GM19468 (cell line): ENCODE data around the gene SPEG.
A peak's percentile ranks its signal among the peaks of the same experiment; 100 is the strongest.

Experiments used
- ATAC-seq: cut with Tn5 transposase; IDR thresholded peaks from one replicate; pipeline ENCODE4 v1.9.1; 2021; ENCODE audit warnings: mild to moderate bottlenecking, moderate library complexity, moderate number of reproducible peaks; ENCODE audit not compliant: unreplicated experiment; ENCODE audit errors: extremely low read depth

Gene SPEG

DNA sequence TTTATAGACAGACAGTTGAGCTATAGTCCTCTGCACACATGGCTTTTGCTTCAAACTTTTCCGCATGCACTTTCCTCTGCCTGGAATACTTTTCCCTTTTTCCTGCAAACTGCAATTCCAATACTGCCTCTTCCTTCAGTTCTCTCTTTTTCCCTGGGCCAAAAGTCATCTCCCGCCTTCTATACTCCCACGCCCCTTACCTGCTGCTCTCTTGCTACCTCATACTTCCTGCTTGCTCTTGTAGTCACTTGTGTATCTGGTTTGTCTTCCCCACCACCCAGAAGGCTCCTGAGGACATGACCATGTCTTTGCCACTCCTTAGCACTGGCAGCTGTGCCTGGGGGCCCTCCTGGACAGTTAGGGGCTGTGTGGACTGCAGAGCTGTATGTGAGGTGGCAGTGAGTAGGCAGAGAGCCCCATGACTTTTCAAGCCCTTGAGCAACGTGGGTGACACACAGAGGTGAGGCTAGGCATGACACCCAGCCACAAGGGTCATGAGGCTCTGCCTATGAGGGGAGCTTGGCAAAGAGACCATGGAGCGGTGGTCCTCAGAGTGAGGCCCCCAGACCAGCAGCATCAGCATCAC is 23.2 kb downstream of the SPEG start:
- ATAC-seq: peak; percentile 50

DNA sequence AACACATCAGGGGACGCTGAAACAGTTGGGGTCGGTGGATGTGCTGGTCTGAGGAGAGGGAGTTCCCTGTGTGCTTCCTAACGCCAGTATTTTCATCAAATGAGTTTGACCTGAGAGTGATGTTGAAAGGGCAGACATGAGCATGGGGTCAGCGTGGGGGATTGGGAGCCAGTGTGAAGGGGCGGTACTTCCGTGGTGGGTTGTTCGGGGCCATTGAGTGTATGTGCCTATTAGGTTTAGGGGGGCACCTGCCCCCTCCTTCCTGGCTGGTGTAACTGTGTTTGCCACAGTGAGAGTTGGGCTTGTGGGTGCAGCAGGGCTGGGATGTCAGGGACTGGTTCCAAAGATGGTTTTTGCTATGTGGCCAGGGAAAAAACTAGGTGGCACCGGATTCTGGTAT is 24.4 kb downstream of the SPEG start:
- no peak for ATAC-seq

DNA sequence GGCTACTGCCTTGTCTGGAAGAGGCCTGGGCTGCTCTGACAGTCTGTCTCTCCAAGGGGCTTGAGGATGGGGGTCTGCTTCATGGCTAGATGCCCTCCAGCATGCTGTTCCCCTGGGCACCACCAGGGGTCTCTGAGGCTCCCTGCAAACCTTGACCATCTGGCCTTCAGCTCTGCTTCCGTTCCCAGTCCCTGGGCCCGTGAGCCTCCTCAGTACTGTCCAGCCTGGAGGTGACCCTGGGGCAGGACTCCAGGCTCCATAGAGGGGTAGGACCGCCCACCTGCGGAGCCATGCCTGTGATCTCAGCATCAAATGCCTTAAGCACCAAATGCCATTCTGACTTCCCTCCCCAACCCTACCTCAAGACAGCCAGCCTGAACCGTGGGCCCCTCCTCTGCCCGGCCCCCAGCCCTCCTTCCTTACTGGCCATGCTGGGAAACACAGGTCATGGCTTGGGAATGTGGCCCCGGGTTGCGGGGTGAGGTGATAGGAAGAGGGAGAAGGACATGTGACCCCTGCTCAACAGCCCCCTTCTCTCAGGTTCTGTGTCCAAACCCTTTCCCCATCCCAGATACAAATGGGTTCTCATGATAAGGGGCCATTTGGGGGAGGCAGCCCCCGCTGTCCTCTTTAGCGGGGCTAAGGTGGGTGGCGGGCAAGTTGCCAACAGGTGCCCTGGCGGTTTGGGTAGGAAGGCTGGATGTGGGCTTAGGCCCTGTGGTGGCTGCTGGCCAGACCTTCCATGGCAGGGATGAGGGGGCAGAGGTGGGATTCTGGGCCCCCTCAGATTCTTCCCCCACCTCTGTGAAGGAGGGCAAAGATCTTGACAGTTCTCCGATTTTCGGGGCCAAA is 25.0 kb downstream of the SPEG start:
- peak; percentile 70 for ATAC-seq

DNA sequence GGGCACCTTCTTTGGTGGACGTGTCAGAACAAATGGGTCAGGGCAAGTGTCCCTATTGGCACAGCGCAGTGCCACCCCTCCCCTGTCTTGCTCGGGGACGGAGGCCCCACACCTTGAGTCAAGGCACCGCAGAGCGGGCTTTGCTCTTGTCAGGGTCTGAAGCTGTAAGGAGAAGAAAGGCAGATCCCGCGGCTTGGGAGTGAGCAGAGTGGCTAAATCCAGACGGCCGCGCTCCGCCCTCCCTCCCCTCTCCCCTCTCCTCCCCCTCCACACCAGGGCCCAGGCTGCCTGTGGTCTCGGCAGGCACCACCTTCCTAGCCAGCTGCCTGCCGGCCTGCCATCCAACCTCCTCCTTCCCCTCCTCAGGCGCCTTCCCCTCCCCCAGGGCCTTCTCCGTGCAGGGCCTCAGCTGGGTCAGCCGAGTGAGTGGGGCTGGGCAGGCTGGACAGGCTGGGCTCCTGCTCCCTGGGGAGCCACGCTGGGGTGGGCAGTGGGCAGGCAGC is 25.8 kb downstream of the SPEG start:
- no peak for ATAC-seq

DNA sequence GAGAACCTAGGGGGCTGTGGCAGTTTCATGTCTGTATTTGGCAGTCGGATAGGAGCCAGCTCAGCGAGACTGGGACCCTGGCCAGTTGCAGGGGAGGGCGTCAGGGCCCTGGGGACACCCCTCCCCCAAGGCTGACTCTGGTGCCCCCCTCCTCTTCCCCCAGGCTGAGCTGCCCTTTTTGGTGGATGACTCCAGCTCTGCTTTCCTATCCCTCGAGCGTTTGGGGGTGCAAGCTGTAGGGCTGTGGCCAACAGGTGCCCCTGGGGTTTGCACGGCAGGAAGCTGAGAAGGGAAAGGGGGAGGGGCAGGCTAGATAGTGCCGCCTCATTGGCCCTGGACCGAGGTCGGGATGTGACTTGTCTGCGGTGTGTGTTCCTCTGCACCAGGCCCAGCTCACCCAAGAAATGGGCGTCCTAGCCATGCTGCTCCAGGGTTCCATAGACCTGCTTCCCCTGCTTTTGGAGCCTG is 26.4 kb downstream of the SPEG start:
- no peak for ATAC-seq

DNA sequence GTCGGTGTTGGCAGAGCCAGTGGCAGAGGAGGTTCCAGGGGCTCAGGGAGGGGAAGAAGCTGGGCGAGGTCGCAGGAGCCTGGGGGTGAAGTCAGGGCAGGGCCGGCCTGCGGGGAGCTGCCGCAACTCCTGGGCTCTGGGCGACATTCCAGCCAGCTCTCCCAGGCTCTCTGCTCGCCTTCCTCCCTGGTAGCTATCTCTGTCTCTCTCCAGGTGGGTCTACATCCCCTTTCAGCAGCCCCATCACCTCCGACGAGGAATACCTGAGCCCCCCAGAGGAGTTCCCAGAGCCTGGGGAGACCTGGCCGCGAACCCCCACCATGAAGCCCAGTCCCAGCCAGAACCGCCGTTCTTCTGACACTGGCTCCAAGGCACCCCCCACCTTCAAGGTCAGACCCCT is 27.0 kb downstream of the SPEG start:
- no peak for ATAC-seq

DNA sequence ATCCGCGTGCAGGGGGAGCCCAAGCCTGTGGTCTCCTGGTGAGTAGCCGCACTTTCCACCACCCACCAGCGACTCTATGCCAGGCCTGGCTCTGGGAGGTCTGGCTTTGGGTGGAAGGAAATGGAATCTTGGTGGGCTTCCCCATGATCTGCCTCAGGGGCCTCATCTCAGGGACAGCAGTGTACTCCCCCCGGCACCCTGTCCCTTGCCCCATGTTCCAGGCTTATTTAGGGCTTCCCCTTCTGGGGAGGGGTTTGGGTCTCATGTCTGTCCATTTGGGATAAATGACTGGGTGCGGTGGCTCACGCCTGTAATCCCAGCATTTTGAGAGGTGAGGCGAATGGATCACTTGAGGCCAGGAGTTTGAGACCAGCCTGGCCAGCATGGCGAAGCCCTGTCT is 27.7 kb downstream of the SPEG start:
- ATAC-seq: no peak

DNA sequence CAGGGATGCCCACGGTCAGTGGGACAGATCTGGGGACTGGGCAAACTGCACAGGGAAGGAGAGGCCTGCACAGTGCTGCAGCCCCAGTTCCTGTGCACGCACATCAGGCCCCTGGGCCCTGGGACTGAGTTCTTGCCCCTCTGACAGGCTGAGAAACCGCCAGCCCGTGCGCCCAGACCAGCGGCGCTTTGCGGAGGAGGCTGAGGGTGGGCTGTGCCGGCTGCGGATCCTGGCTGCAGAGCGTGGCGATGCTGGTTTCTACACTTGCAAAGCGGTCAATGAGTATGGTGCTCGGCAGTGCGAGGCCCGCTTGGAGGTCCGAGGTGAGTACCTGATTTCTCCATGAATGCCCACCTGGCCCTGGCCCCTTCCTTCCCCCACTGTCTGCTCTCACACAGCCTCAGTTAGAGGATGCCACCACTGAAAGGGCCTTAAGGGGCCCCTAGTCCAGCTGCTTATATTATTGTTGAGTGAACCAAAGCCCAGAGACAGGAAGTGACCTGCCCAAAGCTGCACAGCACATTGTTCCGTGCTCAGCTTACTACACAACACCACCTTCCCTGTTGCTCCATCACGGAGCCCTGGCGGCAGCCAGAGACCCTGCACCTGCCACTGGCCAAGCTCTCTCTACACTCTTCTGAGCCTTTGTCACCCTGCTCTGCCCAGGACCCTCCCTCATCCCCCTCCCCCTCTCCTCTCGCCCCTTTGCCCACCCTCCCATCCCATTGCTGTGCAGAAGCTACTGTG is 29.8 kb downstream of the SPEG start:
- no peak for ATAC-seq

DNA sequence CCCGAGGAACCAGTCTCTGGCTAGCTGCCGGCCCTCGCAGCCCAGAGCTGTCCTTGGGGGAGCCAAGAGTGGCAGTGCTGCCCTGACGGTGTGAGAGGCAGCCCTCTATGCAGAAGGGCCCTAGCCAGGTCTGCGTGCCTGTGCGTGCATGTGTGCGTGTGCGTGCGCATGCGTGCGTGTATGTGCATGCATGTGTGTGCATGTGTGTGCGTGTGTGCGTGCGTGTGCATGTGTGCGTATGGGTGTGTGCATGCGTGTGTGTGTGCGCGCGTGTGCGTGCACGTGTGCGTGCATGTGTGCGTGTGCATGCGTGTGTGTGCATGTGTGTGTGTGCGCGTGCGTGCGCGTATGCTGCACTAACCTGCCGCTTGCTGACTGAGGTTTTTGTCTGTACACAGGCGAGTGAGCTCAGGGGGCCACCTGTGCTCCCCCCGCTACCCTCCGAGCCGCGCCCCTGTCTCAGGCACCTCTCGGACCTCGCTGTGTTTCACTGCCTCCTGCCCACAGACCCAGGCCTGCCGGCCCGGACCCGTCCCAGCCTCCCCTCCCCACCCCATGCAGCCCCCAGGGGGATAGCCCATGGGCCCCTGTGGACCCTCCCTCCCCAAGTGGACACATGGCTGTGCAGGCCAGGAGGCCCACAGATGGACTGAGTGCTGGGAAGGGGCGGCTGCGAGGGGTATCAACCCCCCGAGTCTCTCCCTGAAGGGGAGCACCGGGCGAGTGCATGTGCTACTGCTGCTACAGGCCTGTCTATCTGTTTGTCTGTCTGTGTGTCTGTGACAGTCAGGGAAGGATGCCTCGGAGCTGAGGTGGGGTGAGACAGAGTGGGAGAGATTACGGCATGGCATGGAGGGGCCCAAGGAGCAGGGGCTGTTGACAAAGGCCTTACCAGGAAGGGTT is 31.3 kb downstream of the SPEG start:
- ATAC-seq: no peak

DNA sequence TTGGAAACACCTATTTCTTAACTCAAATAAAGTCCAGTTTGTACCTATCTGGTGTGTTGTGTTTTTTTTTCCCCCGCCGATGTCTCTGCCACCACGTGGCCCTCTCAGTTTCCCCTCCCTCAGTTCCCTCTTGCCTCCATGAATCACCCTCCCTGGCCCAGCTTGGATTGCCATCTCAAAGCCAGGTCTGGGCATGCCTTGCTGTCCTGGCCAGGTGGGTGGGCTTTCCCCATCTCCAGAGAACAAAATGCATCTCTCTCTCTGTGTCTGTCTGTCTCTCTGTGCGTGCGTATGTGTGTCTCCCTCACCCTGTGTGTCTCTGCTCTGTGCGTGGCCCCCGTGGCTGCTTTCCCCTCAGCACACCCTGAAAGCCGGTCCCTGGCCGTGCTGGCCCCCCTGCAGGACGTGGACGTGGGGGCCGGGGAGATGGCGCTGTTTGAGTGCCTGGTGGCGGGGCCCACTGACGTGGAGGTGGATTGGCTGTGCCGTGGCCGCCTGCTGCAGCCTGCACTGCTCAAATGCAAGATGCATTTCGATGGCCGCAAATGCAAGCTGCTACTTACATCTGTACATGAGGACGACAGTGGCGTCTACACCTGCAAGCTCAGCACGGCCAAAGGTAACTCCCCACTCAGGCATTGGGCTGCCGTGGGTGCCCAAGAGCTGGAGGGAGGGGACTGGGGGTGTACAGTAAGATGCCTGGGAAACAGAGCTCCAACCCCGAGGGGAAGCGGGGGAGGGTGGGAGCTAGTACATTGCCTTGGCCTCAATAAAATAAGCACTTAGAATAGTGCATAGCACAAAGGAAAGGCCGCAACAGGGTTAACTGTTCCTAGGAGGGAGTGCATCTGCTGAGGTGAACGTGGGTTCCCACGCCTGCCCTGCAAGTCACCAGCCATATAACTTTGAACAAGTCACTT is 32.4 kb downstream of the SPEG start:
- no peak for ATAC-seq

DNA sequence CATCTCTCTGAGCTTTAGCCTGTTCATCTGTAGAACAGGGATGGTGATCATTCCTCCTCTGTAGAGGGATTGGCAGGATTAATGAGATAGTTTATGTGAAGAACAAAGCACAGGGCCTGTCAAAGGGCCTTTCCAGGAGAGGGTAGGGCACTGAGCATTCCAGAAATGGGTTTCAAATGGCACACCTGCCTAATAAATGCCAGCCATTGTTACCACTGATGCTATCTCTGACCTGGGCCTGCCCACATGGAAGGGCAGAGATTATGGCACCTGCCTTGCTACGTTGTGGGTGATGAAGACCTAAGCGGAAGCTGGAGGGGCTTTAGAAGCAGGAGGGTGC is 33.1 kb downstream of the SPEG start:
- ATAC-seq: no peak

DNA sequence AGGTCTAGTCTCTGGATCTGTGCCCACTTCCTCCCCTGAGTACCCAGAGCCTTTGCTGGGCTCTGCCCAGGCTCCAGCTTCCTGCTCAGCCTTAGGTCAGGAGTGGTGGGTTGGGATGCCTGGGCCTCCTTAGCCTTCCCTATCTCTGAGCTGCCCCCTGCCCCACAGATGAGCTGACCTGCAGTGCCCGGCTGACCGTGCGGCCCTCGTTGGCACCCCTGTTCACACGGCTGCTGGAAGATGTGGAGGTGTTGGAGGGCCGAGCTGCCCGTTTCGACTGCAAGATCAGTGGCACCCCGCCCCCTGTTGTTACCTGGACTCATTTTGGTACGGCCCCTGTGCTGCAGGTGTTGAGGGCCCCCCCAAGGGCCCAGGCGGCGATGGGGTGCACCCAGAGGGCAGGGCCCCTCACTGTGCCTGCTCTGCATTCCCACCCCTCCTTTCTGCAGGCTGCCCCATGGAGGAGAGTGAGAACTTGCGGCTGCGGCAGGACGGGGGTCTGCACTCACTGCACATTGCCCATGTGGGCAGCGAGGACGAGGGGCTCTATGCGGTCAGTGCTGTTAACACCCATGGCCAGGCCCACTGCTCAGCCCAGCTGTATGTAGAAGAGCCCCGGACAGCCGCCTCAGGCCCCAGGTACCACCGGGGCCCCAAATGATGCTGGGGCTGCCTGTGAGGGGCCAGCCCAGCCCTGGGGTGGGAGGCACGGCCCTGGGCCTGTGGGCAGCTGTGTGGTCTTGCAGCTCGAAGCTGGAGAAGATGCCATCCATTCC is 34.0 kb downstream of the SPEG start:
- no peak for ATAC-seq

DNA sequence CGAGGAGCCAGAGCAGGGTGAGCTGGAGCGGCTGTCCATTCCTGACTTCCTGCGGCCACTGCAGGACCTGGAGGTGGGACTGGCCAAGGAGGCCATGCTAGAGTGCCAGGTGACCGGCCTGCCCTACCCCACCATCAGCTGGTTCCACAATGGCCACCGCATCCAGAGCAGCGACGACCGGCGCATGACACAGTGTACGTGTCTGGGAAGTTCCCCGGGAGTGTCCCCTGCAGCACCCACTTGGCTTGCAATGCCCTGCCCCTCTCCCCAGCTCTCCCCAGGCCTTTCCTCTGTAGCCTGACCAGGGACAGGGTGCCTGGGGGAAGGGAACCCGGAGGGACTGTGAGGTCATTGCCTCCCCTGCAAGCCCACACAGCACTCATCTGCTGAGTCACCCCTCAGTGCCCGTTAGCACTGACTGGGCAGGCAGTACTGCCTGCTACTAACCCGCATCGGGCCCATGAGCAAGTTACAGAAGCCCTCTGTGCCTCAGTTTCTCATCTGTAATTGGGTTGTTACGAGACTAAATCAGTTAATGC is 34.6 kb downstream of the SPEG start:
- ATAC-seq: no peak

DNA sequence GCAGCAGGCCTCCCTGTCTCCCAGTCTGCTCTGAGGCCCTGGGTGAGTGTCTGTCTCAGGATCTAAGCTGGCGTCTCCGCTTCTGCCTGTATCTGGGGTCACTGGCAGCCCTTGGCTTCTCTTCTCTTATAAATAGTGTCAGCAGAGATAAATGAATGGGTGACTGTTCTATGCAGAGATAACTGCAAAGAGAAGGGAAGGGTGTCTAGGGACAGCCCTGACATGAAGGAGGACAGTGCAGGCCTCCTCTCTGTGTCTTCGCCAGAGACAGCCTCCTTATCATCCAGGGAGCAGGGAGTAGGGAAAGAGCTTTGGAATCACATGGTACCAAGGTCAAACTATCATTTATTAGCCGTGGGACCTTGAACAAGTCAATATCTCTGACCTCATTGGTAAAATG is 35.8 kb downstream of the SPEG start:
- no peak for ATAC-seq

DNA sequence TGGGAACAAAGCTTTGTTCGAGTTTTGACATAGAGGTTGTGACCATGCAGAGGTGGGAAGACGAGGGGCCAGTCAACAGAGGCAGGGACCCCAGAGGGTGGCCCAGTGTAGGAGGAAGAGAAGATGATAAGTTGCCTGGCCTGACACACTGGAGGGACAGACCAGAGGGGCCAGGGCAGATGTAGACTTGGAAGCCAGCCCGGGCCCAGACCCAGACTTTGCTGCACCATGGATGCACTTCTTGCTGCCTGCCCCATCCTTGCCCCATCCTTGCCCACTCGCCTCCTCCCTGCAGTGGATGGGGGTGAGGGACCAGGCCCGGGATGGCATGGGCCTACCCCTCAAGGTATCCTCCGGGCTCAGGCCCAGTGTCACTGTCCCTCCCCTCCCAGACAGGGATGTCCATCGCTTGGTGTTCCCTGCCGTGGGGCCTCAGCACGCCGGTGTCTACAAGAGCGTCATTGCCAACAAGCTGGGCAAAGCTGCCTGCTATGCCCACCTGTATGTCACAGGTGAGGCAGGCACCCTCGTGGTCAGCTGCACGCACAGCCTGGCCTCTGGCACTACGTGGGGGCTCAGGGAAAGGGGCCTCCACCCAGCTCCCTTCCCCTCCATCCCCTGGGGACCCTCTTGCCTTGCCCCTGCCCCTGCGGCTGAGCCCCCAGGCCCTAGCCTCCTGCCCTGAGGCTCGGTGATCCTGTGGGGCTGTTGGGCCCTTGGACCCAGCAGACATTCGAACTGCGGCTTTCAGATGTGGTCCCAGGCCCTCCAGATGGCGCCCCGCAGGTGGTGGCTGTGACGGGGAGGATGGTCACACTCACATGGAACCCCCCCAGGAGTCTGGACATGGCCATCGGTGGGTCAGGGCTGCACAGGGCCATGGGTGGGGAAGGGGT is 37.1 kb downstream of the SPEG start:
- no peak for ATAC-seq

DNA sequence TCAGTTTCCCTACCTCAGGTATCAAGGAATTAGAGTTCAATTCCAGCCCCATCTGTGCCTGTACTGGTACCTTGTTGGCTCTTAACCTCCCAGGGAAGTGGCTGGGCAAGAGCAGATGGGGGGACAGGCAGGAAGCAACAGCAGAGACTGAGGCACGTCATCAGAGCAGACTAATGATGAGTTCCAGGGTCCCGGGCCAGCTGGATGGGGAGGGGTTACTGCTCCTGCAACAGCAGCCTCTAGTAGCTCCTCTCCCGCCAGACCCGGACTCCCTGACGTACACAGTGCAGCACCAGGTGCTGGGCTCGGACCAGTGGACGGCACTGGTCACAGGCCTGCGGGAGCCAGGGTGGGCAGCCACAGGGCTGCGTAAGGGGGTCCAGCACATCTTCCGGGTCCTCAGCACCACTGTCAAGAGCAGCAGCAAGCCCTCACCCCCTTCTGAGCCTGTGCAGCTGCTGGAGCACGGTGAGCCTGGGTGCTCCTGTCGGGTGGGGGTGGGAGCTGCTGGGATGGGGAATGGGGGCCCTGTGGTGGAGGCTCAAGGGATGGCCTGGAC is 38.1 kb downstream of the SPEG start:
- no peak for ATAC-seq

DNA sequence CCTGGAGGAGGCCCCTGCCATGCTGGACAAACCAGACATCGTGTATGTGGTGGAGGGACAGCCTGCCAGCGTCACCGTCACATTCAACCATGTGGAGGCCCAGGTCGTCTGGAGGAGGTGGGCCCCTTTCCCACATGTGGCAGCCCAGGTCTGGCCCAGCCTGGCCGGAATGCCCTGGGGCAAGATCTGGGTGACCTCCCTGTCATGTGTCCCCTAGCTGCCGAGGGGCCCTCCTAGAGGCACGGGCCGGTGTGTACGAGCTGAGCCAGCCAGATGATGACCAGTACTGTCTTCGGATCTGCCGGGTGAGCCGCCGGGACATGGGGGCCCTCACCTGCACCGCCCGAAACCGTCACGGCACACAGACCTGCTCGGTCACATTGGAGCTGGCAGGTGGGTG is 38.9 kb downstream of the SPEG start:
- no peak for ATAC-seq
